Sciatic nerve (tissue), 2 donors: ENCODE measurements around the gene MCCD1. TPM values are rescaled to one million over a fixed set of nuclear protein-coding genes. Genes with fewer than 3 reads are reported as not detected.
"Not testable (repeated sequence)": the region's sequence is repeated elsewhere in the genome, so short reads cannot be mapped to it uniquely, and the experiment has no call there.

Experiments
- ATAC-seq: fragments of 200-7000 bp; cut with Tn5 transposase; one replicate; pipeline ENCODE4 v1.9.1; 2020; ENCODE audit warnings: mild to moderate bottlenecking, moderate library complexity
- DNase-seq: peaks from one replicate; pipeline ENCODE4 v3.0.0-alpha.2; 2020; ENCODE audit warnings: low spot score
- intact Hi-C: fragments of 100-400 bp; cut with DNase I; formaldehyde crosslinking; loops from one replicate; pipeline ENCODE4 v1.14.2; 2022
- total RNA-seq: library from RNA; stranded (reverse); fragmentation: NEBNext Ultra II Directional; extraction: Animal tissue kit (Norgen Biotek cat#: 25700); gene quantifications from one replicate; pipeline ENCODE4 v1.2.1, GENCODE V29; 2021
- donor health status: DM: no; HTN: no; CAD: no.
- donor health status: DM: no; HTN: no; CAD: no.

The MCCD1 gene
- total RNA-seq, 1 donor from 2014 or later: not detected

GRCh38 chr6:31499648-31500047 lies 29.1 kb upstream of the MCCD1 start:
- DNase-seq, intact Hi-C loops, ATAC-seq: not testable (repeated sequence)

- intact Hi-C loops: no loop called here
- ATAC-seq: no peak
- no peak for DNase-seq
These were observed 26.2 kb upstream of the MCCD1 start for GRCh38 chr6:31502586-31502985.

- intact Hi-C loops, DNase-seq: not testable (repeated sequence)
- ATAC-seq: peak; percentile 30
These were observed 19.7 kb upstream of the MCCD1 start for GRCh38 chr6:31509036-31509435.

GRCh38 chr6:31510007-31510406 lies 18.8 kb upstream of the MCCD1 start:
- intact Hi-C loops: no loop called here
- DNase-seq (no peak), ATAC-seq (no peak)

GRCh38 chr6:31513456-31514165 lies 15.2 kb upstream of the MCCD1 start:
- ATAC-seq (no peak), DNase-seq (no peak)
- intact Hi-C loops: no loop called here

- ATAC-seq (no peak), DNase-seq (no peak)
- intact Hi-C loops: no loop called here
These were observed 6.9 kb upstream of the MCCD1 start for GRCh38 chr6:31521835-31522234.

GRCh38 chr6:31525553-31525931 lies 3.2 kb upstream of the MCCD1 start:
- DNase-seq (no peak), ATAC-seq (no peak)
- intact Hi-C loops: no loop called here

- intact Hi-C loops: no loop called here
- DNase-seq (no peak), ATAC-seq (no peak)
These were observed 2.7 kb upstream of the MCCD1 start for GRCh38 chr6:31525932-31526591.

- intact Hi-C loops: no loop called here
- ATAC-seq (no peak), DNase-seq (no peak)
These were observed 420 bp upstream of the MCCD1 start for GRCh38 chr6:31528307-31528777.

GRCh38 chr6:31529329-31530150 lies 778 bp downstream of the MCCD1 start:
- intact Hi-C loops: no loop called here
- DNase-seq (no peak), ATAC-seq (no peak)

- DNase-seq (no peak), ATAC-seq (no peak)
- intact Hi-C loops: no loop called here
These were observed 1.9 kb downstream of the MCCD1 start for GRCh38 chr6:31530659-31531058.

- no peak for DNase-seq
- no peak for ATAC-seq
- intact Hi-C loops: no loop called here
These were observed 2.4 kb downstream of the MCCD1 start for GRCh38 chr6:31531162-31531561.

- DNase-seq (no peak), ATAC-seq (no peak)
- intact Hi-C loops: no loop called here
These were observed 3.2 kb downstream of the MCCD1 start for GRCh38 chr6:31531771-31532643.

GRCh38 chr6:31532644-31533454 lies 4.1 kb downstream of the MCCD1 start:
- DNase-seq (no peak), ATAC-seq (no peak)
- intact Hi-C loops: no loop called here

- no peak for ATAC-seq
- intact Hi-C loops: no loop called here
- DNase-seq: no peak
These were observed 4.7 kb downstream of the MCCD1 start for GRCh38 chr6:31533455-31533841.

- DNase-seq: no peak
- intact Hi-C loops: no loop called here
- no peak for ATAC-seq
These were observed 5.2 kb downstream of the MCCD1 start for GRCh38 chr6:31534011-31534410.

- ATAC-seq (no peak), DNase-seq (no peak)
- intact Hi-C loops: no loop called here
These were observed 5.8 kb downstream of the MCCD1 start for GRCh38 chr6:31534521-31535040.
